GM10266 (cell line): ENCODE data around the gene OIT3.

Source experiments
- DNase-seq: peaks from one replicate; pipeline ENCODE4 v3.0.0; 2012; ENCODE audit errors: extremely low spot score
- CTCF ChIP-seq: IDR thresholded peaks from 2 replicates; pipeline ENCODE4 v1.5.1; 2012; ENCODE audit warnings: mild to moderate bottlenecking, low read depth; ENCODE audit not compliant: control insufficient read depth, insufficient read depth; ENCODE audit errors: missing control alignments

OIT3 gene

DNA sequence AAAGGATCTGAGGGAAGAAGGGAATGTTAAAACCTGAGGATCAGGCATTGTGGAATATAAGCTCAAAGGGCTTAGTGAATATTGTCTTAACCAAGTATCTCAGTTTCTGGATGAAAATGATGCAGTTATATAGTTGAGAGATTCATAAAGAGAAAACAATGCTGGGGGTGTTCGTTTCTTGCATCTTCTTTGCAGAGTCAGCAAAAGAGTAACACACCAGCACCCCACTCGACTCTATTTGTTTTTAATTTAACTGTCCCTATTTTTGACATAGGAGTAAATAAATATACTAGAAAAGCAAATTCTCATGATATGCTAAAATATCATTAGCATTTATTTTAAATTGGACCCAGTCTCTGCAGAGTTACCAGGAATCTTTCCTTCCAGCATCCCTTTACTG is 7.6 kb upstream of the OIT3 start:
- no peak for DNase-seq
- no peak for TF ChIP-seq CTCF

DNA sequence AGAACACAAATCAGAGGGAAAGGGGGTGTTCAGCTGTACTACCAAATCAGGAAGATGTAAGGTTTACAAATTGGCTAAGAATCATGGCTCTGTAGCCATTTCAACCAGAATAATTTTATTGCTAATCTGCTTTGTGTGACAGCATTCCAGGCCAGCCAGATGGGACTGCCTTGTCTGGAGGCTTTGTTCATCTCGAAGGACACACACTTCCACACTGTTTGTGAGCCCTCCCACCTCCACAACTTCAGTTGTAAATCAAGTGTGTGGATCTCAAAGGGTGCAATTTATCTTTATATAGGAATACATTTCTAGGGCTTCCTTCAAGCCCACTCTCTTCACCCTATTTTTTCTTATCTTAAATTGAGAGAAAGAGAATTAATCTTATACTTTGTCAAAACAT is 6.9 kb upstream of the OIT3 start:
- DNase-seq = no peak
- no peak for TF ChIP-seq CTCF

- DNase-seq = no peak
- no peak for TF ChIP-seq CTCF
These were observed 6.5 kb upstream of the OIT3 start for GRCh38 chr10:72887043-72887442.

- no peak for DNase-seq
- no peak for TF ChIP-seq CTCF
These were observed 5.3 kb upstream of the OIT3 start for GRCh38 chr10:72888151-72888638.

GRCh38 chr10:72889391-72889831 is 4.1 kb upstream of the OIT3 start:
- no peak for DNase-seq
- no peak for TF ChIP-seq CTCF

- no peak for DNase-seq
- TF ChIP-seq CTCF = no peak
These were observed 3.5 kb upstream of the OIT3 start for GRCh38 chr10:72890086-72890485.

- TF ChIP-seq CTCF = no peak
- DNase-seq = no peak
These were observed 1.8 kb downstream of the OIT3 start for GRCh38 chr10:72895236-72895850.
